OCI-LY1 (cell line): ENCODE data around the gene CUTC.

ENCODE experiments used
- H2AFZ ChIP-seq: fragments of 200-600 bp; sonication (generic), shearing (Covaris generic); 2 replicates; pipeline ENCODE4 v1.6.0; 2014; ENCODE audit warnings: antibody characterized with exemption, mild to moderate bottlenecking, low read length
- H3F3A ChIP-seq: fragments of 200-600 bp; sonication (generic), shearing (Covaris generic); 2 replicates; pipeline ENCODE4 v1.6.0; 2014; ENCODE audit warnings: mild to moderate bottlenecking, antibody characterized with exemption, low read length, moderate library complexity; ENCODE audit not compliant: insufficient read depth
- H3K27ac ChIP-seq: fragments of 200-600 bp; sonication (generic); 2 replicates; pipeline ENCODE4 v1.5.1; 2014; ENCODE audit warnings: low read length, mixed run types, mild to moderate bottlenecking, low read depth; ENCODE audit not compliant: poor library complexity, severe bottlenecking
- H3K27me3 ChIP-seq: fragments of 200-600 bp; sonication (generic); 2 replicates; pipeline ENCODE4 v1.6.0; 2014; ENCODE audit warnings: antibody characterized with exemption, mild to moderate bottlenecking, low read length, moderate library complexity; ENCODE audit not compliant: insufficient read depth
- H3K36me3 ChIP-seq: fragments of 200-600 bp; sonication (generic); 2 replicates; pipeline ENCODE4 v1.6.1; 2014; ENCODE audit warnings: mild to moderate bottlenecking, antibody characterized with exemption, low read length, moderate library complexity, mixed read lengths; ENCODE audit not compliant: insufficient read depth
- H3K4me1 ChIP-seq: fragments of 200-600 bp; sonication (generic); 2 replicates; pipeline ENCODE4 v1.5.1; 2014; ENCODE audit warnings: mild to moderate bottlenecking, low read length, moderate library complexity; ENCODE audit not compliant: insufficient read depth, severe bottlenecking
- H3K4me2 ChIP-seq: fragments of 200-600 bp; sonication (generic), shearing (Covaris generic); 2 replicates; pipeline ENCODE4 v1.6.1; 2014; ENCODE audit warnings: low read length
- H3K4me3 ChIP-seq: fragments of 200-600 bp; sonication (generic); 2 replicates; pipeline ENCODE4 v1.5.1; 2014; ENCODE audit warnings: low read length, low read depth, mild to moderate bottlenecking, mixed read lengths; ENCODE audit not compliant: poor library complexity, severe bottlenecking
- H3K79me2 ChIP-seq: fragments of 200-600 bp; shearing (Covaris generic); 2 replicates; pipeline ENCODE4 v1.6.1; 2016; ENCODE audit warnings: mixed run types, low read length, mixed read lengths; ENCODE audit not compliant: insufficient read depth
- H3K9ac ChIP-seq: fragments of 200-600 bp; sonication (generic), shearing (Covaris generic); 2 replicates; pipeline ENCODE4 v1.6.1; 2014; ENCODE audit warnings: mild to moderate bottlenecking, low read length, mixed read lengths
- H3K9me2 ChIP-seq: fragments of 200-600 bp; sonication (generic), shearing (Covaris generic); 2 replicates; pipeline ENCODE4 v1.6.1; 2014; ENCODE audit warnings: low read depth, mild to moderate bottlenecking, low read length, mixed read lengths
- H3K9me3 ChIP-seq: fragments of 200-600 bp; shearing (Covaris generic); 2 replicates; pipeline ENCODE4 v1.6.1; 2014; ENCODE audit warnings: low read length, mixed read lengths
- H4K20me1 ChIP-seq: fragments of 200-600 bp; sonication (generic), shearing (Covaris generic); 2 replicates; pipeline ENCODE4 v1.6.0; 2016; ENCODE audit warnings: mild to moderate bottlenecking, low read length; ENCODE audit not compliant: insufficient read depth
- CTCF ChIP-seq: fragments of 200-600 bp; sonication (generic), shearing (Covaris generic); IDR thresholded peaks from 2 replicates; pipeline ENCODE4 v1.5.1; 2017; ENCODE audit warnings: mild to moderate bottlenecking, antibody characterized with exemption, low read length, moderate library complexity, mixed read lengths
- EZH2 ChIP-seq: fragments of 200-600 bp; sonication (generic), shearing (Covaris generic); IDR thresholded peaks from 2 replicates; pipeline ENCODE4 v1.8.0; 2017; ENCODE audit warnings: borderline replicate concordance, mixed run types, mild to moderate bottlenecking, antibody characterized with exemption, low read length, moderate library complexity, mixed read lengths

Gene CUTC

GRCh38 chr10:99770408-99771045 is 38.5 kb downstream of the CUTC start:
- H3K79me2 ChIP-seq, result no peaks in the 10 kb centered on the region
- H3K9me2 ChIP-seq, result no peaks in the 10 kb centered on the region
- no peaks in the 10 kb centered on the region for H3K36me3 ChIP-seq
- no peak overlapping the region for H3K27ac ChIP-seq
- H3K9ac ChIP-seq, result no peak overlapping the region
- H3K4me2 ChIP-seq, result no peak overlapping the region
- no peaks in the 10 kb centered on the region for H3K9me3 ChIP-seq
- H3F3A ChIP-seq, result no peaks in the 10 kb centered on the region
- H3K4me3 ChIP-seq, result no peak overlapping the region
- no peaks in the 10 kb centered on the region for H3K27me3 ChIP-seq
- H2AFZ ChIP-seq, result no peak overlapping the region
- H3K4me1 ChIP-seq, result no peaks in the 10 kb centered on the region
- no peaks in the 10 kb centered on the region for H4K20me1 ChIP-seq
- TF ChIP-seq CTCF (no peak), EZH2 (no peak)

DNA sequence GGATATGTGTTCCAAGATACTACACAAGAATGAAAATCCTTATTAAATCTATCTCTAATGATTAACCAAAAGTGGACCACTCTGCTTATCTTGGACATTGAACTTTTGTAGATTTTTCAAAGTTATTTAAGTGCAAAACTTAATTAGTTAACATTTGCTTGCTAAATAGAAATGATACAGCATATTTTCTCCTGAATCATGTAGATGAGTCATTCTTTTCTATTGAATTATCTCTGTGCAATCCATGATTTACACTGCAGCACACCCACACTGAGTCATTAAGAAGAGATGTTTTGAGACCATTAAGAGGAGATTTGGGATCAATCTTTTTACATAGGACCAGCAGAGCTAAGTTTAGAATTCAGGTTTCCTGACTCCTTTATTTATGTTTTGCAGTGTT is 43.8 kb downstream of the CUTC start:
- H2AFZ ChIP-seq, result no peak overlapping the region
- peaks cover 8% of the 10 kb centered on the region for H3K4me1 ChIP-seq
- TF ChIP-seq EZH2 (no peak), CTCF (no peak)
- no peak overlapping the region for H3K4me3 ChIP-seq
- no peaks in the 10 kb centered on the region for H3F3A ChIP-seq
- H3K9me3 ChIP-seq, result no peaks in the 10 kb centered on the region
- no peaks in the 10 kb centered on the region for H4K20me1 ChIP-seq
- no peak overlapping the region for H3K4me2 ChIP-seq
- H3K9me2 ChIP-seq, result no peaks in the 10 kb centered on the region
- H3K36me3 ChIP-seq, result no peaks in the 10 kb centered on the region
- H3K79me2 ChIP-seq, result no peaks in the 10 kb centered on the region
- H3K9ac ChIP-seq, result no peak overlapping the region
- no peaks in the 10 kb centered on the region for H3K27me3 ChIP-seq
- no peak overlapping the region for H3K27ac ChIP-seq

GRCh38 chr10:99777918-99778714 is 46.1 kb downstream of the CUTC start:
- Histone ChIP-seq H3F3A (no peaks in the 10 kb centered on the region), H3K36me3 (no peaks in the 10 kb centered on the region), H3K27me3 (no peaks in the 10 kb centered on the region), H3K27ac (no peak overlapping the region), H3K4me3 (no peak overlapping the region), H3K9ac (no peak overlapping the region), H3K9me2 (no peaks in the 10 kb centered on the region), H3K79me2 (no peaks in the 10 kb centered on the region), H3K4me2 (no peak overlapping the region), H2AFZ (no peak overlapping the region), H3K4me1 (peaks cover 8% of the 10 kb centered on the region), H4K20me1 (no peaks in the 10 kb centered on the region), H3K9me3 (no peaks in the 10 kb centered on the region)
- TF ChIP-seq CTCF (no peak), EZH2 (no peak)
